Hematopoietic multipotent progenitor cell treated with erythropoietin and hydrocortisone succinate and interleukin-3 and kit ligand, for 6 days (in vitro differentiated cells): ENCODE results near the gene RAB3IL1.

ENCODE experiments used
- DNase-seq: peaks from one replicate; pipeline ENCODE4 v3.0.0-alpha.2; 2015

Gene RAB3IL1

GRCh38 chr11:61951484-61952135 is 34.2 kb upstream of the RAB3IL1 start:
- no peak for DNase-seq

GRCh38 chr11:61950035-61950547 is 32.7 kb upstream of the RAB3IL1 start, which contains the start of gene BEST1:
BEST1 (plus strand) TSS chr11:61950351; CDS start chr11:61951807, 1,456 bp downstream.
- DNase-seq, result no peak

- DNase-seq, result peak; percentile 59
Measured at GRCh38 chr11:61949169-61950034, 32.0 kb upstream of the RAB3IL1 start.

- no peak for DNase-seq
Measured at GRCh38 chr11:61948505-61948904, 31.1 kb upstream of the RAB3IL1 start.

- DNase-seq, result peak; percentile 94
Measured at GRCh38 chr11:61947486-61948210, 30.3 kb upstream of the RAB3IL1 start.

GRCh38 chr11:61946894-61947293 is 29.5 kb upstream of the RAB3IL1 start:
- DNase-seq, result no peak

- DNase-seq, result no peak
Measured at GRCh38 chr11:61945191-61945590, 27.8 kb upstream of the RAB3IL1 start.

- no peak for DNase-seq
Measured at GRCh38 chr11:61940466-61940865, 23.1 kb upstream of the RAB3IL1 start.

- no peak for DNase-seq
Measured at GRCh38 chr11:61935861-61936260, 18.5 kb upstream of the RAB3IL1 start.

- DNase-seq, result no peak
Measured at GRCh38 chr11:61930933-61931332, 13.6 kb upstream of the RAB3IL1 start.

GRCh38 chr11:61928606-61929005 is 11.2 kb upstream of the RAB3IL1 start:
- no peak for DNase-seq

- DNase-seq, result no peak
Measured at GRCh38 chr11:61927501-61927900, 10.1 kb upstream of the RAB3IL1 start.

GRCh38 chr11:61926235-61926634 is 8.9 kb upstream of the RAB3IL1 start:
- DNase-seq, result no peak

GRCh38 chr11:61925736-61926135 is 8.4 kb upstream of the RAB3IL1 start:
- DNase-seq, result no peak

GRCh38 chr11:61924064-61924455 is 6.7 kb upstream of the RAB3IL1 start:
- no peak for DNase-seq

GRCh38 chr11:61923166-61924063 is 6.0 kb upstream of the RAB3IL1 start:
- DNase-seq, result peak; percentile 90

GRCh38 chr11:61922539-61922938 is 5.2 kb upstream of the RAB3IL1 start:
- peak; percentile 88 for DNase-seq

GRCh38 chr11:61921446-61921845 is 4.1 kb upstream of the RAB3IL1 start:
- no peak for DNase-seq

GRCh38 chr11:61919705-61920631 is 2.6 kb upstream of the RAB3IL1 start:
- DNase-seq, result peak; percentile 94

GRCh38 chr11:61918938-61919704 is 1.8 kb upstream of the RAB3IL1 start:
- DNase-seq, result peak; percentile 71
